ENCODE measurements around the gene MBNL2. TPM values are rescaled to one million over a fixed set of nuclear protein-coding genes. Genes with fewer than 3 reads are reported as not detected.
A peak's percentile ranks its signal among the peaks of the same experiment; 100 is the strongest.

Gene MBNL2, protein sequence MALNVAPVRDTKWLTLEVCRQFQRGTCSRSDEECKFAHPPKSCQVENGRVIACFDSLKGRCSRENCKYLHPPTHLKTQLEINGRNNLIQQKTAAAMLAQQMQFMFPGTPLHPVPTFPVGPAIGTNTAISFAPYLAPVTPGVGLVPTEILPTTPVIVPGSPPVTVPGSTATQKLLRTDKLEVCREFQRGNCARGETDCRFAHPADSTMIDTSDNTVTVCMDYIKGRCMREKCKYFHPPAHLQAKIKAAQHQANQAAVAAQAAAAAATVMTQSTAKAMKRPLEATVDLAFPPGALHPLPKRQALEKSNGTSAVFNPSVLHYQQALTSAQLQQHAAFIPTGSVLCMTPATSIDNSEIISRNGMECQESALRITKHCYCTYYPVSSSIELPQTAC
- 30.9 and 46.6 TPM in 2 replicates for total RNA-seq

DNA sequence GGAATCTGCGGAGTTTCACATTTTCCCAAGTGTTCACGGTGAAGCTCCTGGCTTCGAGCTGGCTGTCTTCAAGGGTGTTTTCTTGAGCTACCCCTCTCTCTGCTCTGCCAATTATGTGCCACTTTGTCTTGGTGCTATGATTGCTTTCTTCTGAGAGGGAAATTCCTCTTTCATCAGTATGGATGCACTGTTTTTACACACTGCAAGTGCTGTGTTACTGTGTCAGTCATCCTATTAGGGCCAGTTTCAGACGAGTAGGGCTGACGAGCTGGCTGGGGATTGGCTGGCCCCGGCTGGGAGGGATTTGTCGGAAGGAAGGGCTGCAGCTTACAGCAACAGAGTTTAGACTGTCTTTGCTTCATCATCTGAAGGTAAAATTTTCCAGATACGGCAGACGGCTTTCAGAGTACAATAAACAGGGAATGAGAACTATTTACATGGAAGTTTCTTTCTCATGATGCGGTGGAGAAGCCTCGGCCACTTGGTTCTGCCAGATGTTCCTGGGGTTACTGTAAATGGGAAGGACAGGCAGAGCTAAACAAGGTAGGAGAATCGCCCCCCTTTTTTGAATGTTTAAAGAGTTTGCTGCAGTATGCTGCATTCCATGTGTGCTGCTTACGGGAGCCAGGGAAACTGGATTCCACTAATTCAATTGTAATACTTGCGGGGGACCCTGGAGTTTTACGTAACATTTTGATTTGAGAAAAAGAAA, at the start of gene MBNL2:
TSS of gene MBNL2 (plus strand) at position 345 of the 712 bp plus-strand sequence. CDS start 53,903 bp downstream, outside the sequence.
- peak; percentile 96 for DNase-seq (ENCODE audit: low read depth in 2 of 2)

DNA sequence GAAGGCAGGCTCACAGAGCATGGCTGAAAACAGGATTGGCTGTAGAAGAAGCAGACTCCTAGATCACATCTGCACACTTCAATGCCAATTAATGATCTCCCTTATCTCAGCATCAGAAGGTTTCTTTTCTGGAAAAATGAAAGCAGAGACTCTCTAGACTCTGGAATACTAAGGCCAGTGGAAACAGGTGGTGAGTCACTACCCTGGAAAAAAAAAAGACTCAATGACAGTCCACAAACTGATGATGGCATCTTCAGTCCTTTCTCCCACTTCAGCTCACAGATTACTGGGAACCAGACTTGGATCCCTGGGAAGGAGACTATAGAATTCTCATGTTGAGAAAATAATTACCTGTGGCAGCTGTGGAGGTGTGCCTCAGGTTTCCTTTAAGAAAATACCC, 47.5 kb upstream of the MBNL2 start:
- peak in 1 of 2 donors; percentile 13 for DNase-seq (ENCODE audit: low read depth in 2 of 2)

DNA sequence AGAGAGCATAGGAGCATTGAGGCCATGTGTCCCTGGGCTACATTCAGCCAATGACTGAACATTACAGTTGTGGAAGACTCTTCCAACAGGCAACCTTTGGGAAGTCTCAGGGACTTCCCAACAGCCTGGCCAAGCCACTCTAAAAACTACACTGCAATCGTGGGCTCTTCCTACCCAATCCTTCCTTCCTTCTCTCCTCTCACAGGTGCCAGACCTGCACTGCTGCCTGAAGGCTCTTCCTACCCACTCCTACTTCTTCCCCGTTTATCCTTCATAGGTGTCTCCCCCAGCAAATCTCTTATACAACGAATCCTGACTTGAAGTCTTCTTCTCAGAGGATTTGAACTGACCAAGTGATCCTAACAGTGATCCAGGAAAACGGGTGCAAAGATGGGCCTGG, 47.1 kb upstream of the MBNL2 start:
- DNase-seq (ENCODE audit: low read depth in 2 of 2), result no peak

DNA sequence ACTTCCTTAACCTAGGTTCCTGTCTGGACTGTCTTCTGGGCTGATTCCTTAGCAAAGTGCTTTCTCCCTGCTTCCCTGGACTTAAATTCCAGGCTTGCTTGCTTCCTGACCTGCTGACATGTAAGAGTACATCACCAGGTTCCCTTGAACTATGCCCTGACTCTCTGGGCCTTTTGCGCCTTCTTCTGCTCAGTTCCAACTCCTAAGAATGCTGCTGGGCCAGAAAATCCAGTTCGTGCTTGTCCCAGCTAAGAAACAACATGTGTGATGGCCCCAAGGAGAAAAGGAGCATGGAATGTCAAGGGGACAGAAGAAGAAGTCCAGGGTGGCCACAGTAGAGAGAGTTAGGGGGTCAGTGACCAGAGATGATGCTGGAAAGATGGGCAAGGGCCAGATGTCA, 42.6 kb upstream of the MBNL2 start:
- no peak for DNase-seq (ENCODE audit: low read depth in 2 of 2)

DNA sequence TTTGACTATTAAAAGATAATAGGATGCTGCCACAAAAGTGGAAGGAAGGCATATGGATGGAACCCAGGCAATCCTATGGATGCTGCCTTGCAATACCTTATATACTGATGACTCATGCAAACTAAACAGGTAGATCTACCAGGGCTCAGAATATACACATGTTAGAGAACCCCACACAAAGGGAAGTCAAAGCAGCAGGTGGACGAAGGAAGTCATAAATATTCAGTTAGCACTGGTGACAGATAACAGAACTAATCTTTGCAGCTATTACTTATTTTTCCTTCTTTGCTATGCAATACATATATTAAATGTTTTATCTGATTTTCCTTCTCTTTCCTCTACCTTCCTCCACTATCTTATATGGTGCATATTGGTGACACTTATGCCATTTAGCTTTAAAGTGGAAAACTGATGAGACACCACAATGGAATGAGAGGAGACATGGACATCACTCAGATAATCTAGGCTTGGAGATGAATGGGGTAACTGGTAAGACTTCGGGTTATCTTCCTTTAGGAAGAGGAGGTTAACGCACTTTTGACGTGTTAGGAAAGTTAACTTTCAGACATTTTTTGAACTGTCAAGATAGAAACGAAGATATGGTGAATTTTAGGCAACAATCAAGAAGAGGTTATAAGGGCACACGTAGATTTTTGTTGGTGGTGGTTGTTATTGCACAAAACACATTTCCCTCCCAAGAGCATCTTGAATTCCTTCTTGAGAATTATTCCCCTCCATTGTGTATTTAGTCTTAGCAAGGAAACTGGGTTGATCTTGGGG, 39.8 kb upstream of the MBNL2 start:
- DNase-seq (ENCODE audit: low read depth in 2 of 2), result no peak

DNA sequence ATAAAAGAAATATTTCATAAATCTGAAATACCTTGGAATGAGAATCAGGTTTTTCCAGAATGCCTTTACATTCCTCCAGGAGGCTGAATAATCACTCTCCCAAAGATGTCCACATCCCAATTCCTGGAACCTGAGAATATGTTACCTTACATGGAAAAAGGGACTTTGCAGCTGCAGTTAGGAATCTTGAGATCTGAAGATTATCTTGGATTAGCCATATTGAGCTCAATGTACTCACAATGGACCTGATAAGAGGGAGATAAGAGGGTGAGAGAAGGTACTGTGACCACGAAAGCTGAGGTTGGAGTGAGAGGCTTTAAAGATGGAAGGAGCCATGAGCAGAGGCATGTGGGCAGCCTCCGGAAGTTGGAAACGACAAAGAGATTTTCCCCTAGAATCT, 36.8 kb upstream of the MBNL2 start:
- no peak for DNase-seq (ENCODE audit: low read depth in 2 of 2)

DNA sequence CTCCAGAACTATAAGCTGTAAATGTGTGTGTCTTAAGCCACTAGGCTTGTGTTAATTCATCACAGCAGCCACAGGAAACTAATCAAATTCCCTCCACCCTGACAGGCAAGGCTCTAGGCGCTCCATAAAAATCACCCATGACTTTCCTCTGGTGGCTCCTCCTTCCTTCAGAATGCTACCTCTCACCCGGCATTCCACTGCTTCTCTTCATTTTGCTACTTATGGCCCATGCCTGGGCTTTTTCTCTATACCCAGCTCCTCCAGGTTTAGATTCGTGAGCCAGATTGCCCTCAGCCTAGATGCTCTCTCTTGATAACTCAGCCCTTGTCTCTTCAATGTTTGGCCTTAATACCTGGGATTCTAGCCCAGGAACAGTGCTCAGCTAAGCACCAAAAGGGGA, 36.4 kb upstream of the MBNL2 start:
- DNase-seq (ENCODE audit: low read depth in 2 of 2), result no peak

DNA sequence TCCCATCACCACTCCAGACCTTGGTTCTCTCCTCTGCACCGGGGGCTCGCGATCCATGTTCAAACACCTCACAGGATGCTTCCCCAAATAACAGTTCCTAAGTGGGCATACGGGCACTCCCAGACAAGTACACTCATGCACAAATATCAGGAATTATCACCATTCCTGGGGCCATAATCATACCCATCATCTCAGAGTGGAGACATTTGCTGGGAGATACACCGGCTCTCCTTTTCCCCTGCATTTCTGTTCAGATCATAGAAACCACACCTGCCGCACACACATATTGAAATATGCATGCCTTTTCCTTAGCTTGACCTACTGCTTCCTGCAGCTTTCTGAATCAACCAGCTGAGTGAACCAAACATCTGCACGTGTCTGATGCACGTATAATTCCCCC, 33.9 kb upstream of the MBNL2 start:
- no peak for DNase-seq (ENCODE audit: low read depth in 2 of 2)

DNA sequence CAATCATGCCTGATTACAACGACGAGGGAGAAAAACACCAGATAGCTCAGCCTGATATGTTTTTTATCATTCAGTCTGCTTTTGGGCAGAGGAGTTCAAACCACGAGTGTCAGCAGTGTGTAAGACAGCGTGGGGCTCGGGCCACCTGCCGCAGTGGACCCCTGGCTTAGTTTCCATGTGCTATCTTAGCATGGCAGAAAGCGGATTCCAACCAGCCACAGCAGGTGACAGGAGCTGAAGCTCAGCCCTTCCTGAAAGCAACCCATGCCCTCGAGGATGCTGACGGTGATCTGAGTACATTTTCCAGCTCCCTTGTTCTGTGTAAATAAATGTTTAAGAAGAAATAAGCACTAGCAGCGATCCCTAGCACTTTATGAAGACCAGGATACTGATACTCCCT, 32.2 kb upstream of the MBNL2 start:
- DNase-seq (ENCODE audit: low read depth in 2 of 2), result no peak

DNA sequence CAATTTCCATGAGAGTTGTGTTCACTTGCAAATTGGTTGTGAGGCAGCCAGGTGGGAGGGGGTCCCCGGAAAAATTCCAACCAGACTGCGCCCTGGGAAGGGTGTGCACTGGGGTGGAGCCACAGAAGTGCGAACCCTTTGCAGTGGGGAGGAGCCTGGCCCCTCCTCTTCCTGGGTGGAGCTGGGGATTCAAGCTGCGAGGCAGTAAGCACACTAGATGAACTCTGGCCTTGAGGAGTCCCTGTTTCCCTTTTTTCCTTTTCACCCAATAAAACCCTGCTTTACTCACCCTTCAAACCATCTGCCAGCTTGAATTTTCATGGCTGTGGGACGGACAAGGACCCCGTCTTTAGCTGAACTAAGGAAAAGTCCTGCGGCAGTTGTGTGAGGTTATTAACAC, 31.0 kb upstream of the MBNL2 start:
- DNase-seq (ENCODE audit: low read depth in 2 of 2), result no peak

DNA sequence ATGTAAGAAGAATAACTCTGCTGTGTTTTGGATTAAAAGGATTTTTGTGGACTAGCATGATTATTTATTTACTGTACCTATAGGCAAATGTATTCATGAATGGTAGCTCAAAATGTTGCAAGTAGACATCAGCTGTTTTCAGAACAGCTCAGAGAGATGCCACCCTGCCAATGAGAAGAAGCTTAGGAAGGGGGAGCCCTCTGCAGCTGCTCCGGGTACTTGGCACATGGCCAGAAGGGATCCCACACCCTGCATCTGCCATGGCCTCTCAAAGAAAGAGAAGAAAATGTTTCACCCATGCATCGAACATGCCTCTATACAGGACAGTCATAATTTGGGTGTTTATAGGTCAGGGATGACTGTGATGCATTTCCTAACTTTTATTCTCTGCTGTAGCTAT, 30.5 kb upstream of the MBNL2 start:
- no peak for DNase-seq (ENCODE audit: low read depth in 2 of 2)

DNA sequence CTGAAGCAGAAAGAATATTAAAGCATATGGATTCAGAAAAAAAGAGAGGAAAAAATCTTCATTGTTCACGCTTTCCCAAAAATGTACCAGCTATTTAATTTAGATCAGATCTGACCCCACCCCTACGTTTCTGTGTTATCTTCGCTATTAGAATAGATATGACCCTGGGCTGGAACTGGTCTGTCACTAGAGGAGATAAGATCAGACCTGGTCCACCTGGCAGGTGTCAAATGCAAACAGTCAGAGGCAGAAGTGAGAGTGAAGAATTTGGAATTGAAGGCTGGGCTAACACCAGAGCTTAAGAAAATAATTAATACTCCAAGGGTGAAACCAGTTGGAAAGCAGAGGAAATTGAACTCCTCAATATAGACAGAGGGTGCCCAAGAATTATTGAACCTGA, 30.0 kb upstream of the MBNL2 start:
- no peak for DNase-seq (ENCODE audit: low read depth in 2 of 2)

DNA sequence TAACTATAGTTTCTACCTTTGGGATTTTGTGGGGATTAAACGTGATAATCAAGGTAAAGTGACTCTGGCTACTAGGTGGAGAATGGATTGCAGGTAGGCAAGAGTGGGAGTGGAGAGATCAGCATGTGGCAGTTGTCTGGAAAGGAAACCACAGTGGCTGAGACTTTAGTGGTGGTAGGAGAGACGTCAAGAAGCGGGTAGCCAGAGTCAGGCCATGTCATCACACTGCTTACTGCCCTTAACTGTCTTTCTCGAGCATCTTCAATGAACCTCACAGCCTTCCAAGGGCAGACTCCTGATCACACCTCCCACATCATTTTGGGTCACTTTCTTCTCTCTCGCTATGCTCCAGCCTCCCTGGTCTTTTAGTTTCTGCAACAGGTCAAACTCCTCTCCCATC, 28.6 kb upstream of the MBNL2 start:
- no peak for DNase-seq (ENCODE audit: low read depth in 2 of 2)

DNA sequence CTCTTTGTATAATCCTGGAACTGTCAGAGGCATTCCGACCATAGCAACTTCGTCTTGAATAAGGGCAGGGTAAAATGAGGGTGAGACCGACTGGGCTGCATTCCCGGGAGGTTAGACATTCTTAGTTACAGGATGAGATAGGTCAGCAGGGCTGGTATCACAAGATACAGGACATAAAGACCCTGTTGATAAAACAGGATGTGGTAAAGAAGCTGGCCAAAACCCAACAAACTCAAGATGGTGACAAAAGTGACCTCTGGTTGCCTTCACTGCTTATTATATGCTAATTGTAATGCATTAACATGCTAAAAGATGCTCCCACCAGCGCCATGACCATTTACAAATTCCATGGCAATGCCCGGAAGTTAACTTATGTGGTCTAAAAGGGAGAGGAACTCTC, 27.7 kb upstream of the MBNL2 start:
- peak; percentile 27 to 91 for DNase-seq (ENCODE audit: low read depth in 2 of 2)

DNA sequence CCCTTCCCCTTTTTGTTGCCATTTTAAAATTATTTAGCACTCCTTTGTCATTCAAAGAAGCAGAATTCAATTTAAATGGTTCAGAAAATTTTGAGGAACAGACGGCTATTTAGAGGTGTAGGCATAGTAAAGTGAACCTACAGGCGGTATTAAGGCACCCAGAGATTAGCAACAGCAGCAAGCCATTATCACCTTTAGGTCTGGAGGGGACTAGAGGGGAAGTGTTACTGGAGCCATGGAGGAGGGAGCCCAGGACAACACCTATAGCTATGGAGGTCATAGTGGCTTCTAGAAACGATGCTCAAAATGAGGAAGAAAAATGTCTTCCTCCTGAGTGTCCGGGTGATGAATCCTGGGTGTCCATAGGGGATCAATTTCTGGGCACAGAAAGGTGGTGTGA, 25.8 kb upstream of the MBNL2 start:
- no peak for DNase-seq (ENCODE audit: low read depth in 2 of 2)

DNA sequence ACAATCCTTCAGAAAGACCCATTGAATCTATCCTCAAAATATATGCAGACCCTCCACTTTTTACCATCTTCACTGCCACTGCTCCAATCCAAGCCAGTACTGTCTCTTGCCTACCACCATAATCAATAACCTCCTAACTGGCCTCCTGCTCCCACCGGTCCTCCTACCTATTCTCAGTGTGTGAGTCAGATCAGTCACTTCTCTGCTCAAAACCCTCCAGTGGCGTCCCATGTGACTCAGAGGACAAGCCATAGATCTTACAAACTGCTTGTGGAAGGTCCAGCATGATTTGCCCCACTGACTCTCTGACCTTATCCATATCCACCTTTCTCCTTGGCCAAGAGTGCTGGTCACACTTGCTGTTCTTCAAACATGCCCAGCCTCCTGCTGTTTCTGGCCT, 23.4 kb upstream of the MBNL2 start:
- no peak for DNase-seq (ENCODE audit: low read depth in 2 of 2)

DNA sequence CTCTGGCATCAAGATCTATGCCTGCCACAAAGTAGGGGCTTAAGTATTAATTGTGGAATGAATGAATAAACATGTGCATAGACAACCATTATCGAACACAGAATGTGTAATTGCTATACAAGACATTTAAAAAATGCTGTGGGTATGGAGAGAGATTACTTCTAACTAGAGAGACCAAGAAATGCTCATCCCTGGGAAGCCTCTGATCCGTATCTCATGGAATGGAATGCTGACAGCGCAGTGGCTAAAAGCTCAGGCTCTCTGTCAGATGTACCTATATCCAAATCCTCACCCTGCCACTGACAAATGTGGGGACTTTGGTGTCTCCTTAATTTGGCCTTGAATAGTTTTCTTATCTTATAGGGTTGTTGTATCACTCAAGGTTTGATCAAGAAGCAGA, 22.7 kb upstream of the MBNL2 start:
- no peak for DNase-seq (ENCODE audit: low read depth in 2 of 2)

DNA sequence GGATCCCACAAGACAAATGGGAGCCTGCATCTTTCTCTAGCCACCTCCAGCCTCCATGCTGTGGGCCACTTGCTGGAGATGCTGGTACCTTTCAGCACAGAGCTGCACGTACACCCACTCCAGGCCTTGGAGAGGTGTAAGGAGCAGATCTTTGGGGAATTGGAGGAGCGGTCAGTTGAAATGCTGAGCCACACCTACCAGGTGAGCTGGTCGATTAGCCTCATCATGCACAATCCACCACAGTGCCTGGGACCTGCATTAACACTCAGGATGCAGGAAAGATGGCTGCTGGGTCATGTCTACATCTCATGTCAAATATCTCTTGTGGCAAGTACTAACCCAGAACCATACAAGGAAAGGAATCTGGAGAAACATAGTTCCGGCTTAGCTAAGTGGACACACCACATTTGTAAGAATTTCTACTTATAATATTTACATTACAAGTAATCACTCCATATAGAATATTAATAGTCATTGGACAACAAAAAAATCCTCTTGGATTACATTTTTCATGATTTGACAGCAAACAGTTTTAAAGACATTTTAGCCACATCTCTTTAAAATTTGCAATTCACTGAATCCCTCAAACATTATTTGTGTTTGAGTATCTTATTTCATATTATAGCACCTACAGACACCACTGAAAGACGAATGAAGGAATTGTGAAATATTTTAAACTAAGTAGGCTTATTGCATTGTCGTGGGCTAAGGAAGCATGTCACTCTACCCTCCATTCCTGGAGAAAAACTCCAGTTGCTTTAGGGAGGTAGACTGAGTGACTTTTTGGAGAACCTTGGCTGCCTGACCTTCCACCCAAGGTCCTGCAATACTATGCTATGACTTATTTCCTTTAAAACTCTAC, 21.8 kb upstream of the MBNL2 start:
- DNase-seq (ENCODE audit: low read depth in 2 of 2), result no peak

DNA sequence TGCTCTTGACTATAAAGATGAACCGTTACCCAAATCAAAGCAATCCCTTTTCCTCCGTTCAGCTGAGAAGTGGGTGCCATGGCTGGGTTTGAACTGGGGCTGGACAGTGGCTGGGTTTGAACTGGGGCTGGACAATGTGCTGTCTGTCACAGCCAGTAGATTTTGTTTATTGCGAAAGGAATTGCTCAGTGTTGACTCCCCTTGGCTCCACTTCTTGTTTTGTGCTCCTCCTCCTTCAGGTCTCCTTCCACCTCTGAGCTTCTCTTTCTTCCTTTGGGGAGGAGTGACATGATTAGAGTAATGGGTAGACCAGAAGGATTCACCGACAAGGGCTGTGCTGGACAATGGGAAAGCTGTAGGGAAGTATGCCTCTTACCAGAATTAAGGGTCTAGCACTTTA, 19.4 kb upstream of the MBNL2 start:
- DNase-seq (ENCODE audit: low read depth in 2 of 2), result no peak

DNA sequence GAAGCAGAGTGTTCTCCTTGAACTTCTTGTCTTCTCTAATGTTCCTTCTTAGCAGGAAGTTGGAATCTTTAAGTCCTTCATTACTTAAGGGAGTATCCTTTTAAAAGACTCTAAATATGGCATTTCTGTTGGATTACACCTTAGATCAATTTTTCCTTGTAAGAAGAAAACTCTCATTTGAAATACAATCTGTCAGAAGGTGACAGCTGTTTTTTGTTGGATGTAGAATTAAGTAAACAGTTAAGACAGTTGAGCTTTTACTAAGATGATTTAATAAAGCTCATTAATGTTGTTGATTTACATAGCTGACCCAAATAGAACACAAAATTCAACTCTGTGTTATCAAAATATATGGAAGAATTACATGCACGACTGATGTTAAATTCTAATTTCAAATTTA, 16.7 kb upstream of the MBNL2 start:
- DNase-seq (ENCODE audit: low read depth in 2 of 2), result no peak

DNA sequence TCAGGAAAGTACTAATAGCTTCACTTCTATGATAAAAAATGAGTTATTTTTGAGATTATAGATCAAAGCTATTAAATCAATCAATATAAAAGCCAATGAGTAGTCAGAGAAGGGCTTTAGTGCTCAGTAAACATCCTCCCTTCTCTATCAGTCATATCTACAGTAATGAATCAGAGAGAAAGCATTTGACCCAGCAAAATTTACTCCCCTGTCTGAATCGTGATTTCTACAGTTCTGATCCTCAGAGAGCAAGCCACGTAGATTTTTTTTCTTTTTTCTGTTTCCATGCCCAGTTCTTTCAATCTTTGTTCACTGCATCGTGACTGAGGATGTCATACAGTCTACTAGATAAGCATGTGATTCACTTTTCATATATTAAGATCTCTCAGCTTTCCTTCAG, 16.2 kb upstream of the MBNL2 start:
- DNase-seq (ENCODE audit: low read depth in 2 of 2), result peak in 1 of 2 donors; percentile 21
